ENCODE data around the gene SEC14L5. TPM values are rescaled to one million over a fixed set of nuclear protein-coding genes. Genes with fewer than 3 reads are reported as not detected.

SEC14L5 gene
- under 0.01 TPM in 1 of 2 replicates, not detected in the other for total RNA-seq

DNA sequence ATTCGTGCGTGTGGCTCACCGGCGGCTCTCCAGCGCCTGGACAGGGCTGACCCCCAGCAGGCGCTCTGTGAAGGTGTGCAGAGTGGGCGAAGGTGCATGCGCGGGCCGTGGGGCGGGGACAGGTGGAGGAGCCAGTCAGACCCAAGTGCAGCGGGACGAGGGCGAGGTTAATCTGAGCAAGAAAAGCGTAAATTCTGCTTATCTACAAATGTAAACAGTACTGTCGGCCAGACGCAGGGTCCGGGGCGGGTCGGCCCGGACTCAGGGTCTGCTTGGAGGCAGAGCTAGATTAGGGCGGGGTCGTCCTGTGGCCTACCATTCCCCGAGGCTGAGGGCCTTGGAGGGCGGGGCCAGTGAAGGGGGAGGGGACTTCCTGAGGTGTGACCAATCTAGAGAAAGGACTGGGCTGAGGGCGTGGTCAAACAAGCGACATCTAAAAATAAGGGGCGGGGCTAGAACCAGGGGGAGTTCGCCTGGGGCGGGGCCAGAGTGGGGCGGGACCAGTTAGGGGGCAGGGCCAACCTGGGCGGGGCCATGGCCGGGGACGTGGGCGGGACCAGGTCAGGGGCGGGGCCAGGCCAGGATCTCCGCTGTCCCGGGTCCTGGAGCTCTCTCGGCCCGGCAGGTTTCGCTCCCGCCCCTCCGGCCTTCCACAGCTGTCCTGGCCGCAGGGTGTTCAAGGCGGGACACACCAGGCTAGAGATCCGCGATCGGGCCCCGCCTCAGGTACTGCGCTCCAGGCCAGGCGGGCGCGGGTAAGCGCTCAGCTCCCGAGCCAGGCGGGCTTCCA, at the start of gene SEC14L5:
Gene SEC14L5 (plus strand): TSS at position 611 of the 790 bp plus-strand sequence. CDS start 994 bp downstream, outside the sequence.

DNA sequence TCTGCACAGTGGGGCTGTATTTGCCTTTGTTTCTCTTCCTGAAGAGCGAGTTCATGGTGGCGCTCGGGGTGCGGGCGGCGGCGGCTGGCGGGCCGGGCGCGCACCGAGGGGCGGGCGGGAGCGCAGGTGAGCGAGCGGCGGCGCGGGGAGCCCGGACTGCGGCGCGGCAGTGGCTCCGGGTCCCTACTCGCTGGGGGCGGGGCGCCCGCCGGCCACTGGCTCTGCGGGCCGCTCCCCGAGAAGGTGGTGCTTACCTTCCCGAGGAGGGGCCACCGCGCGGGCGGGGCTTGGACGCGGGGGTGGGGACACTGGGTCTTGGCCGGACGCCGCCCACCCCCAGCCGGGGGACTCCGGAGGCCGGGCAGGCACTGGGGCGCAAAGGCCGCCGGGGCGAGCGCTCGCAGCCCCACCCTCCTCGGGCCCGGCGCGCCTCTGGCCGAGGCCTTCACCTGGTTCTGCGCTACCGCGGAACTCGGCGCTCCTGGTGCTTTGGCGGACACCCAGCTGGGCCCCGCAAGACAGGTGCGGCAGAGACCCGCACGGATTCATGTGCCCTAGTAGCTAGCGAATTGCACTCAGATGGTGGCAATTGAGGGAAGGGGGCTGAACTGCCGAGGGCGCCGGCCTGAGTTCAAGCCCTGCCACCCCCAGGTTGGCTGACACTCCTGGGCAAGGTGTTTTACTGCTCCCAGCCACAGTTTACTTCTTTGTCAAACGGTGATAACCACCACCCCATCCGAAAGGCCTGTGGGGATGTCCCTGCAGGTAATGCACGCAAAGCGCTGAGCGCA, 20.9 kb upstream of the SEC14L5 start, which contains the start of gene PPL:
Gene PPL (minus strand): TSS at position 158 of the 791 bp plus-strand sequence. CDS start 103 bp downstream, at position 55.

DNA sequence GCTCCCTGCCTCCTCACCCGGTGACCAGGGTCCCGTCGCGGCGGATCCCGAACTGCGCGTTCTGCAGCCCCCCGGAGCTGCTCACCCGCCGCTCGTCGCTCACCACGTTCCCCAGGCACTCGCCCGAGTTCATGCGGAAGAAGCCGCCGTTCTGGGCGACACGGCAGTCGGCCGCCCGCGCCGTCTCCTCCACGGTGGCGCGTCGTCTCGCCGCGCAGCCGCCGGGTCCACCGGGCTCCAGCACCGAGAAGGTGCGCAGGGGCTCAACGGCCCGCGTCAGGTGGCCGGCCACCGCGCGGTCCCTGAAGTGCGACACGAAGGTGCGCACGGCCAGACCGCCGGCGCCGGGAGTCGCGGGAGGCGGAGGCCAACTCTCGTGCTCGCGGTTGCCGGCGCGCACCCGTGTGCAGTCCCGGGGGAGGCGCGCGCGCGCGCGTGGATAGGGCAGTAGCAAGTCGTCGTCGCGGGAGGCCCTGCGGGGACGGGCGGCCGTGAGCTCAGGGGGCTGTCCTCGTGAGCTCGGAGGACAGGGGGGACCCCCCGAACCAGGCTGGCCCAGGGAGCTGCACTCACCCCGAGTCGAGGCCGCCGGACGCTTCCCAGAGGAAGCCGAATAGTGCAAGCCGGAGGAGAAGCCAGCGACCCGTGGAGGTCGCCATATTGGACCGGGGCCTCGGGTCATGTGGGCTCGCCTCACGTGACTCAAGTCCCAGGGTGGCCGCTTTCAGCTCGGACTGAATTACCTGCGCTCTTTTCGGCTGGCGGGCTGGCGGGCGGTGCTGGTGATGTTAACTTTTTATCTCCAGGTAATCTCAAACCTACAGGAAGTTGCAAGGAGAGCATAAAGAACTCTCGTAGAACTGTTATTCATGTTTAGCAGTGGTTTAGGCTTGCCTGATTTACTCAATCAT, 75.4 kb downstream of the SEC14L5 start, which contains the start of gene NAGPA:
Gene NAGPA (minus strand): TSS at position 680 of the 911 bp plus-strand sequence. CDS start 21 bp downstream, at position 659.

DNA sequence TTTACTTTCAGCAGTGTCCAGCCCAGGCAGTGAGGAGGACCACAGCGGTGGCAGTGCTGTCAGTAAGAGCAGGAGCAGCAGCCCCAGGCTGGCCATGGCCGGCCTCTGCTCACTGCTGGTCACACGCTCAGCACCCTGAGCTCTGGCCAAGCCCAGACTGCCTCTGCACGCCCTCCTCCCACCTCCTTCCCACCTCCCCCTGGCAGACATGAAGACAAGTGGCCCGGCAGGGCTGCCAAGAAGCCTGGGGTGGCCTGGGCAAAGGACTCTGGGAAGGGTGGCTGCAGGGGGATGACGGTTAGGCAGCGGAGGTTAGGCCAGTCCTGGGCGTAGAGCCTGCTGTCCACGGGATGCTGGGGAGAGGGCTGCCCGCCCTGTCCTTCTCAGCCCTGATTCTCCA, 107.7 kb downstream of the SEC14L5 start, which contains the start of gene C16orf89:
Gene C16orf89 (minus strand): TSS at position 144 of the 400 bp plus-strand sequence. CDS start 48 bp downstream, at position 96.

Other genes with a start within 250 kb of the SEC14L5 start
- gene ANKS3, start 224.1 kb upstream of the SEC14L5 start, total RNA-seq = 16.3 and 19.7 TPM in 2 replicates
- 0.48 and 1.3 TPM in 2 replicates for gene DNAAF8, start 223.8 kb upstream of the SEC14L5 start, total RNA-seq
- gene ZNF500, start 191.2 kb upstream of the SEC14L5 start, total RNA-seq = 11.4 and 14.1 TPM in 2 replicates
- gene SEPTIN12, start 170.0 kb upstream of the SEC14L5 start, total RNA-seq = not detected in 2 replicates
- not detected in 2 replicates for gene SMIM22, start 163.0 kb upstream of the SEC14L5 start, total RNA-seq
- gene ROGDI, start 155.7 kb upstream of the SEC14L5 start, total RNA-seq = 13.1 and 14.7 TPM in 2 replicates
- gene GLYR1, start 111.0 kb upstream of the SEC14L5 start, total RNA-seq = 67.2 and 69.6 TPM in 2 replicates
- gene UBN1, start 110.8 kb upstream of the SEC14L5 start, total RNA-seq = 48.2 and 59.1 TPM in 2 replicates
- gene PPL, start 21.2 kb upstream of the SEC14L5 start, total RNA-seq = 1.3 and 2.6 TPM in 2 replicates
- gene NAGPA, start 75.6 kb downstream of the SEC14L5 start, total RNA-seq = 20.5 and 32.3 TPM in 2 replicates
- gene C16orf89, start 107.6 kb downstream of the SEC14L5 start, total RNA-seq = under 0.01 TPM in 1 of 2 replicates, not detected in the other
- gene ALG1, start 113.5 kb downstream of the SEC14L5 start, total RNA-seq = 28.1 and 30.4 TPM in 2 replicates
- gene EEF2KMT, start 139.5 kb downstream of the SEC14L5 start, total RNA-seq = 12.4 and 15.1 TPM in 2 replicates

All from vein endothelial cell (primary cell).